Right hindlimb (tissue), 1 donor: ENCODE results near the gene ALG5.

Source experiments
- DNase-seq: peaks from one replicate; pipeline ENCODE4 v3.0.0-alpha.2; 2018

ALG5 gene, protein sequence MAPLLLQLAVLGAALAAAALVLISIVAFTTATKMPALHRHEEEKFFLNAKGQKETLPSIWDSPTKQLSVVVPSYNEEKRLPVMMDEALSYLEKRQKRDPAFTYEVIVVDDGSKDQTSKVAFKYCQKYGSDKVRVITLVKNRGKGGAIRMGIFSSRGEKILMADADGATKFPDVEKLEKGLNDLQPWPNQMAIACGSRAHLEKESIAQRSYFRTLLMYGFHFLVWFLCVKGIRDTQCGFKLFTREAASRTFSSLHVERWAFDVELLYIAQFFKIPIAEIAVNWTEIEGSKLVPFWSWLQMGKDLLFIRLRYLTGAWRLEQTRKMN

DNA sequence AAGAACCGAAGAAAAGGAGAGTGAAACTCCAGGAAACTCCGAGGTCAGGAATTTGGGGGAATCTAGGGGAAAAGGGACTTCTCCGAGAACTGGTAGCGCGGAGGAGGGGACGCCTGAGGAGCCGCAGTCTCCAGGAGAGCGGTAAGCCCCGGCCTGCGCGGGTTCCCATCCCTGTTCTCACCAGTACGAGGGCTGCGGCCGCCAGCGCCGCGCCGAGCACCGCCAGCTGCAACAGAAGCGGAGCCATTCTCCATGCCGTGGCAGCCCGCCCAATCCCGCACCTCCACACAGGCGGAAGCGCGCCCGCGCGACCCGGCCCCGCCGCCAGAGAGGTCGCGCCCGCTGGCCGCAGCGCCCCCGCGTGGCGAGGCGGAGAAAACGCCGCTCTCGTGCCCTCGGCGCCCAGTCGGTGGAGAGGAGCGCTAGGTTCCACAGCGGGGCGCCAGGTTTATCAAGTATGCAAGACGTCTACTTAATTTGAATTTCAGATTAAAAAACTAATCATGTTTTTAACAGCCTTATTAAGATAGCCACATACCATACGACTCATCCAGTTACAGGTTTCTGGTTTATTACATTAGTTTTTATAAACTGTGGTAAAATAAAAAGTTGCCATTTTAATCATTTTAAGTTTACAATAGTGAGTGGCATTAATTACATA is at the start of gene ALG5:
Gene ALG5 (minus strand): TSS at position 287 of the 661 bp plus-strand sequence. CDS start 40 bp downstream, at position 247.
- DNase-seq = peak; percentile 95

DNA sequence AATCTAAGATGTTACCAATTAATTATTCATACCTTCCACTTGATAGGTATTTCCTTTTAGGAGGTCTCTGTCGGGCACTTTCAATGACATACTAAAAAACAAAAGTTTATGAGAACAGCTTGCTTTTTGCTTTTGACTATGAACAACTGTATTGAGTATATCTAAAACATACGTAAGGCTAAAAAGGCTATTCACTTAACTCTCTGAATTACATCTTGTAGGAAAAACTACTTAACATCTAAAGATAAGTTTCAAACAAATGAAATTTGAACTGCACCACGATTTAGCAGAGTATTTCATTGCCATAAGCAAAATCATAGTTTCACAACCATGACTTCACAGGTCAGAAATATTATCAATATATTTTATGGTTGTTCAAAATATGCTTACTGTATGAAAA is 48.7 kb upstream of the ALG5 start:
- DNase-seq = no peak

DNA sequence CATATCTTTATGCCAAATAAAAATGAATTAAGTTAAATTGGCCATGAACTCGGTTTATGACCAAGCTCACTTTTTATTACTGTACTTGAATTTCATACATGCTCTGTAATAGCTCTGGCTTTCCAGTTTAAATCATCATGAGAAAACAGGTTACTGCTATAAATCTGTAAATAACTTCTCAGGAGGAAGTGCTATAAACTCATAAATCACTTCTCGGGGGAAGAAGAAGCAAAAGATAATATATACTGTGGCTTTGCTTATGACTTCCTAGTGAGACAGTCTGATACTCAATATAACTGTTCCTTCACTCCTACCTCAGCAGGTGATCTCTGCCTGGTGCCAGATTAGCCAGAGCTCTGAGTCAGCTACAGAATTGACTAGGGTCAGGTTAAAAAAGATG is 47.9 kb upstream of the ALG5 start:
- DNase-seq = no peak

DNA sequence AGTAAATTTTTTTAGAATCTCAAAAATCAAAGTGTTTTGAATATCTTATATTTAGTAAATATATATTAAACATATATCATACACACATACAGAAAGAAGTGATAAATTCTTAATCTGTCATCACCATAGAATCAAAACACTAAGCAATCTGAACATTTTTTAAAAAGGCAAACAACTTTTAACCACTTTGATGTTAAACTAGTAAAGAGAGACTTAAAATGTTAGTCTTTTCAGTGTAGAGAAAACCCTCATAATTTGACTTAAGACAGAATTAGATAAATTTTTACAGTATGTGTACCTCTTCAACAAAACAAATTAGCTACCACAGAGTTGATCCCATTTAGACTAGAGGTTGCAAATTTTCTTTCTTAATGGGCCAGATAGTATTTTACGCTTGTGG is 46.9 kb upstream of the ALG5 start:
- no peak for DNase-seq

DNA sequence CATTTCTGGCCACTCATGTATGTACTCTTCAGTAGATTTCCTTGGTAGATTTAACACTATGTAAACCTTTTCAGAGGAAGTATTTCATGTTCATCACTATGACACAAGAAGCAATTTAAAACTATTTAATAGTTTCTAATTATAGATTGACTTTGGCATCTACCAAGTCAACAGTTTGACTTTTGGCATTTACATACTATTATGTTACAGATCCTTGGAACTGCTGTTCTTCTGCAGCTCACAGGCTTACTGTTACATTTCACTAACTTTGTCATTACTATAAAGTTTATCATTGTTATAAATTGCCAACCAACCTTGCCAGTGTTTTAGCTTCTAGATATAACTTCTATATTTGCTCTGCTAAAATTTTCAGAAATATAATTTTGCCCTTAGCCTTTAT is 41.6 kb upstream of the ALG5 start:
- no peak for DNase-seq

DNA sequence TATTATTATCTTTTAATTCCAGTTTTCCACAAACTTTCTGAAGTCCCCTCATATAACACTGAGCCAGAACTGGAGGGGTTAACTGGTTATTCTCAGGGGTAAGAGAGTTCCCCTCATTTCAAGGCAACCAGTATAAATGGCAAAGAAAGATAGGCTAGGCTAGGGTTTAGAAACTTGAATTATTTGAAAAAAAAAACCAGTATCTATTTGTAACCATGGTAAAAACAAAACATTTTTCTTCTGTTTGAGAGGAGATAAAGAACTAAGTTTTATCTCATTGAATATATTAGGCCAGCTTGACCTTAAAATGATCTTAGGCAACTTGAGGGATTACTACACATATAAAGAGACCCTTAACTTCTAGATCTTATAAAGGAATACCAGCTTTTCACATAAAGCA is 40.8 kb upstream of the ALG5 start:
- DNase-seq = no peak

DNA sequence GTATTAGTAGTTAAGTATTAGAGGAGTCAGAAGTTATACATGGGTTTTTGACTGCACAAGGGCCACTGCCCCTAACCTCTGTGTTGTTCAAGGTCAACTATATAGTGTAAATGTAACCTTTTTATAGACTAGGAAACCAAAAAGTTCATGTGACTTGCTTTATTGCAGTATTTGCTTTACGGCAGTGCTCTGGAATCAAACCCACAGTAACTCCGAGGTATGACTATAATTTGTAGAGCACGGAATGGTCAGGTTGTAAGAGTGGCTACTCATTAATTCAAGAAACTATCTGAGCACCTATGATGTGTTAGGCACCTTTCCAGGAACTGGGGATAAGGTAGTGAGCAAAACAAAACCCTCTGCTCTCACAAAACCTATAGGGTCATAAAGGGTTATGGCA is 38.1 kb upstream of the ALG5 start:
- DNase-seq = no peak

DNA sequence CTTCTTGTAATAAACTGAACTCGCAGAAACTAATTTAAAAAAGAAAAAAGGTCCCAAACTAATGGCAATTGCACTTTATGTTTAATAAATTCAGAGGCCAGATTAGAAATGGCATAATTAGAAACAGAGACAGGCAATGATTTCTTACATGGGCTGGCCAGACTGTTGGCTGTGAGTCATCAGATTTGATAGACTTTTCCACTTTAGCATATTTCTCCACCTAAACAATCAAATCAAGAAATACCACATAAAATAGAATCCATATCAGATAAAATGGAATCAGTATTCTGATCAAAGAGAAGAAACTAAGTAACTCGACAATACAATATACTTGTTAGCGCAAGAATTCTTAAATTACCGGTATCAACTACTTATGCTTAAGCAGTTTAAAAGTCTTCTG is 30.5 kb upstream of the ALG5 start:
- DNase-seq = no peak

DNA sequence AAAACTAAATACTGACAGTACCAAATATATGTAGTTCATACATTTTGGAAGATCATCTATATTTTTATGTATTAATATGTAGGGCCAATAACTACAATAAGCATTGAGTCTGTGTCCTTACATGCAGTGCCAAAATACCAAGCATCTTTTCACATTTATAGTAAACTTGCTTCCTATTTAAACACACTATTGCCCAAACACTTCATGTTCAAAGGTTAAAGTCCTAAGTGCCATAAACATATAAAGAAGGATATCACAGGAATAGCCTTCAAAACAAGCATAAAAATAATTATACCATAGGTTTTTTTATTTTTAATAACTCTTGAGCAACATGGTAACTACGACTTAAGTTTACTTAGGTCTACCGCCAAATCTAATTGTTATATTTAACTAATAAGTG is 28.5 kb upstream of the ALG5 start:
- no peak for DNase-seq

DNA sequence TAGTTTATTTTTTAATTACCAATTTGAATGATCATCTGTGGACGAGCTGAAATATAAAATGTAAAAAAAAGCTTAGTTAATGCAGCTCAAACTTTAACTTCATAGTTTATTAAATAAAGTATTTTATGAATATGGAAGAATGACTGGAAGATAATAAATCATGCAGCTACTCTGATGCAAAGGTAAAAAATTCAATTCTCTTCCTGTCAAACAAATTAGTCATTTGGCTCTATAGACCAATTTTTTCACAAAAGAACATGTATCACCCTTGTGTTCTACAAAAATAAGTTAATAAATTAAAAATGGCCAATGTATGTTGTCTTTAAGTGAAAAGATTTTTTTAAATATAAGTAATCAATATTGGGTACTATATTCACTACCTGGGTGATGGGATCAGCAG is 27.6 kb upstream of the ALG5 start:
- no peak for DNase-seq

DNA sequence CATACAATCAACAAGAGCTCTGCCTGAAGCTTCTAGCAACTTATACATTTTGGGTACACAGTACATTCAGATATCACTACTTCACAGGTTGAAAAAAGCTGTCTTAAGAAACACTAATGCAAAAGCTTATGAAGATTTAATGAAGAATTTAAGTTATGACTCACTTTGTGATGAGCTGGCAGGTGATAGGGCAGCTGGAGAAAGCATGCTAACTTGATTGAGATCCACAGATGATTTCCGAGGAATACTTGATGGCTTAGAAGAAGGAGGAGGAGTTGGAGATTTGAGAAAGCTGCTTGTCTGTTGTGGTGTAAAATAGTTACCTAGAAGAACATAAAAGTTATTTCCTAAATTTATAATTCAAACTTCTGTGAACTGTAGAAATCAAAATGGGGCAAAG is 24.7 kb upstream of the ALG5 start:
- no peak for DNase-seq

DNA sequence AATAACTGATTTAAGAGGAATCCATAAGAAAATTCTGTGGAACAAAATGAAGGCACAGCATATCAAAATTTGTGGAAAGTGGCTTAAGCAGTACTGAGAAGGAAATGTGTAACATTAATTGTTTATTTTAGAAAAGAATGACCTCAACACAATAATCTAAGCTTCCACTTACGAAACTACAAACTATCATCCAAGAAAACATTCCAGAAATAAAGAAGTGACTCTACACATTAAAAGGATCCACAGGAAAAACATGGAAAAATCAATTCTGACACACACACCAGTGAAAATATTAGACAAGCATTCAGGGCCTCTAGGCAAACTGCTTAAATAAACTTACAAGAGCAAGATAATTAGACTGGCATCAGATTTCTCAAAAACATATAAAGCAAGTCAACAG is 15.5 kb upstream of the ALG5 start:
- DNase-seq = no peak

DNA sequence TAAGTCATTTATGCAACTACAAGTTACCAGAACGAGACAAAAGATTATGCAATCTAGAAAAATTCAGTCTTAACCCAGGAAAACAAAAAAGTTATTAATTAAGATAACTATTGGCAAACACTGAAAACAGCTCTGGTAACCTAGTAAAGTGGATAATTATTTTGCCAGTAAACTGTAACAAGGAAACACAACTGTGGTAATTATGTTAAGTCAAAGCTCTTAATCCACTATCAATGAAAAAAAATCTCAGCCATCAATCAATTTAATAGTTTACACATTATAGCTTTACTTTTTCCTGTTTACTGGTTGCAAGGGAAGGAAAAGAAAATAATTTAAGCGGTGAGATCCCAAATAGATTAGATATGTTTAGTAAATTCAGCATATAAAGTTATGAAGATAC is 12.6 kb upstream of the ALG5 start:
- no peak for DNase-seq

DNA sequence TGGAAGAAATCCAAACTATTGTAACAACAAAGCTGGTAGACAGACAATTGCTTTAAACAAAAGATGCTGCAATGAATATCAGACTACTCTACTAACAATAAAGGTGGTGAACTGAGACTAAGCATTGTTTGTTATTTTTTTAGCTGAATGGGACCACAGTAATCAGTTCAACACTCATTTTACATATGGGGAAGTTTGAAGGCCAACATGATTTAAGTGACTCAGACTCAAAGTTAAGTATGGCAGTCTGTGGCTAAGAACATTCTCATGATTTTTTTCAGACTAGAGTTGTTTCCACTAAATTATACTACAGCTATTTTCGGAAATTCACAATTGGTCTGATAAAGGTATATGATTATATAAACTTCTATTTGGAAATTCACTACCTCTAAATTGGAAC is 11.9 kb upstream of the ALG5 start:
- no peak for DNase-seq

DNA sequence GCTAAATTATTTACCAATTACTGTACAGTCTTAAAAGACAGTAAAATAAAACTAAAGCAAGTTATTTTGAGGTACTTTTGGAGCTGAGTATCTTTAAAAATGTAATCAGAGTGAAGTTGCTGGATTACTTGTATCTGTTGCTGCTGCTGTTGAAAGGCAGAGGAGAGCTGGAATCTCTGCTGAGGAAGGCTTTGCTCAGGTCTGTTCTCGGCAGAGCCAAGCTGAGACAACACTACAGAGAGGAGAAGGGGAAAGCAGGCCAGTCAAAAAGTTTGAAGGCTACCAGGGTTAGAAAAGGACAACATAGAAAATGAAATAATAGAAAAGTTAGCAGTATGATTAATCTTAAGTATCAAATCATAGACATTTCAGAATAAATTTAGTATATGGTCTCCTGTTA is 11.3 kb upstream of the ALG5 start:
- no peak for DNase-seq

DNA sequence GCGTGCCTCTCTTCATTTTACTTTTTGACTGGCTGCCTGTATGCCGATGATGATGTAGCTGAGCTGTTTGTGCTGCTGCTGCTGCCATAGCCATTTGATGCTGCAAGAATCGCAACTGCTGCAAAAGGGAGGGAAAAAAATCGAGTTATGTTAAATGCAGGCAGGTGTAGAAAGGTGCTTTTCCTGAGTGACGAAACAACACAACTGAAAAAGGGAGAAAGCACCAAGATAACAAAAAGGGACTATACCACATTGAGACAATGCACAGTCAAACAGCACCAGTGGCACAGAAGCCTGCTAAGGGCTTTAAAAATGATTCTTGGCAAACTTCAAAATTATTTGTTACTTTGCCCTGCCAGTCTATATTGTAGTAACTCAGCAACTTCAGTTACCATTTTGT is 10.6 kb upstream of the ALG5 start:
- DNase-seq = no peak

DNA sequence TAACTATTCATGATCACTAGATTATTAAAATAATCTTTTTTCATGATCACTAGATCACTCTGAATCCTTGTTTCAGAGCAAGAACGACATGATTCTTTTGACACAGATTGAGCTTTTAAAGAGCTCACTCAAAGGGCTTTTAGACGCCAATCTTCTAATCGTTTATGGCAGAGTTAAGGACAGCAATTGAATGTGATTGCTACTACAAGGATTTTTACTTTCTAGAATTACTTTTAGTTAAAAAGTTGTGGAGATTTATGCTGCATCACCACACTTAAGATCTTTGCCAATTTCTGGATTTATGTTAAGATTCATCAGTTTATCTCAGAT is 2.7 kb upstream of the ALG5 start:
- DNase-seq = no peak

DNA sequence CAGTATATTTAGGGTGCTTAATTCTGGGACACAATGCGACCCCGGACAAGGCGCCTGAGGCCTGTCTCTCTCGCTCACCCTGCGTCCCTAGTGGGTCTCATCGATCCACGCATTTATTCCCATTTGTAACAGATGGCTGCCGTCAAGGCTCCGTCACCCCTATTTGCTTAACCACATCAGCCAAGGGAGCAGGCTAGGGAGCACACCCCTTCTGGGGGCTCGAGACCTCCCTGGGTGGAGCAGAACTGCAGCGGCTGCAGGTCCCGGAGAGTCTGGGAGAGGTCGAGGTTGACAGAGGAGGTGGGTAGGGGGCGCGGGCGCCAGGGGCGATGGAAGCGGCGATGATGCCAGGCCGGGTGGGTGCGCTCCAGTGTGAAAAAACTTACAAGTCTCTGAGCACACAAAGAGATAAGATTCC is 507 bp downstream of the ALG5 start:
- DNase-seq = peak; percentile 46

DNA sequence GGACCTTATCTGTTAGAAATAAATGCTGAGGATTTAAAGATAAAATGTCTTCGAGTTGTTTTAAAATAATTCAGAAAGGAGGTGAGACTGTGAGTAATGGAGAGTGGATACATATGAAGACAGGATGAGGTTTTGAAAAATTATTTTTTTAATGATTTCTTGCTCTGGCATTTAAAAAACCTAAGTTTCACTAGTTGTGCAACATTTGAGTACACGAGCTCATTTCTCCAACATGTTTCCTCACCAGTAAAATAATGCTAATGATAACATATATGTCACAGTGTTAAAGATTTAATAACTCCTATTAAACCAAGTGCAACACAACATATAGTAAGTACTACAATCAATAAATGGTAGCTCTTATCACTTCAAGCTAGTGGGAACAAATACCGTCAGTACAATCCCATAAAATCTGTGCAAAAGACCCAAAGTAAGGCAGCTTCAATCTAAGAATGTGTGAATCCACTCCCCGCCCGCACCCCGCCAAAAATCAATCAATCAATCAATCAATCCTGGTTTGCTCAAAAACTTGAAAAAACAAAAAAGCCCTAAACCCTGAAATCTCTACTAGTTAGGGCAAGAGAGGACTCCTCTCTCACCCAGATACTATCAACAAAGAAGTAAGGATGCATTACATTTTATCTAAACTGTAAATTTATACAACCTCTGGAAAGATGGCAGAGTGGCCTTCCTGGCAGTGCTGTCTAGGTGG is 1.3 kb downstream of the ALG5 start:
- DNase-seq = no peak

DNA sequence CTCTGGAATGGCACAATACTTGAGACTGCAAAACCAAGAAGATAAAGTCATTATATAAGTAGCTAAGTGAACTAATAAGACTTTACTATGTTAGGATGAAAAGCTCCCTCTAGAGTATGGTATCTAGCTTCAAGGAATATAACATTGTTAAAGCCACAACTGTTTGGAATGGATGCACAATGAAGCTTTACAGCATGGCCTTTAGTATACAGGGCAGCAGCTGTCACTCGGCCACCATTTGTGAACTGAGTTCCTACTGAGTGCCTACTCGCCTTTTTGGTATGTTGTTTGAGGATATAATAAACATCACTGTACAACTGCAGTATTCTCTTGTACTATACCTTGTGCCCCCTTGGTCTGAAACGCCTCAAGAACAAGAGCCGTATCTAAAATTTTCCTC is 6.8 kb downstream of the ALG5 start:
- DNase-seq = no peak

DNA sequence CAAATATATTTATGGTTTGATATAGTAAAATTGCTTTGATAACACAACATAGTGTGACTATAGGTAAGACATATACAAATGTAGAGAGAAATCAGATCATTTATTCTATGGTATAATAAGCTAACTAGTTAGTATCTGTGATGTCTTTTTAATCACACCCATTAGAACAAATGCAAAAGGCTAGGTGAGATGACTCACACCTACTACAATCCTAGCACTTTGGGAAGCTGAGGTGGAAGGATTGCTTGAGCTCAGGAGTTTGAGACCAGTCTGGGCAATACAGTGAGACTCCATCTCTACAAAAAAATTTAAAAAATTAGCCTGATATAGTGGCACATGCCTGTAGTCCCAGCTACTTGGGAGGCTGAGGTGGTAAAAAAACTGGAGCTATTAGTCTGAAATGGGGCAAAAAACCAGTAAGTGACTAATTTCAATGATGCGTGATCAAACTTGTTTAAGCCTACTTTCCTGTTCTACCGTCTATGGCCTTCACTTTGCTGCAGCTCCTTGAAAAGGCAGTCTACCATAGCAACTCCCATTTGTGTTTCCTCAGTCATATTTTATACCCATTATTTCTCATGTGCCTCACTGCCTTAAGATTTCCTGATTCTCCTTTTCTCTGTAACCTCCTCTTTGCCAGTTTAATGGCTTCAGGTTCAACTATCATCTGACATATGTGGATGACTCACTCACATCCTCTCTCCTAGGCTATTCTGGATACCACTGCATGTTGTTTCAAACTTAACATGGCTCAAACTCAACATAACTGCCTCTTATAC is 12.5 kb downstream of the ALG5 start:
- no peak for DNase-seq

DNA sequence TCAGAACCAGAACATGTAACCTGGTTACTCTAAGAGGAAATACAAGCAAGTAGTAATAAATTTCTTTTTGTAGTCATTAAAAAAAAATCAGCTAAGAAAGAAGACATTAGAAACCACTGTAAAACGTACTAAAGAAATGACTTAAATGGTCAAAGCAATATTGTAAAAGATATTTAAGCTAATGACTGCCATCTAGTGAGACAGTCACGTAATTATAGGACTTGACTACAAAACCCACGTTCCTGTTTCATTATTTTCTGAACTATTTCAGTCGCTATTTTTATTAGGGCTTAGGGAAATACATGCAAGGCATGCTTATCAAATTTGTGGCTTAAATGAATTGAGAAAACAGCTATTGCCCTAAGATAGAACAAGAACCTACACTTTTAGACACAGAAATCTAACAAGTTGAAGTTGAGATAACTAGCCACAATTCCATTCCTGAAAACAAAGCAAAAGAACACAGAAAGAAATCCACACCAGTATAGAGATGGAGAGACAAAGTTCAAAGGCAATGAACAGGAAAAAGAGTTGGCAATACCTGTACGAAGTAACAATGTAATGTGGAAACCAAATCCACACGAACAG is 17.9 kb downstream of the ALG5 start:
- no peak for DNase-seq

DNA sequence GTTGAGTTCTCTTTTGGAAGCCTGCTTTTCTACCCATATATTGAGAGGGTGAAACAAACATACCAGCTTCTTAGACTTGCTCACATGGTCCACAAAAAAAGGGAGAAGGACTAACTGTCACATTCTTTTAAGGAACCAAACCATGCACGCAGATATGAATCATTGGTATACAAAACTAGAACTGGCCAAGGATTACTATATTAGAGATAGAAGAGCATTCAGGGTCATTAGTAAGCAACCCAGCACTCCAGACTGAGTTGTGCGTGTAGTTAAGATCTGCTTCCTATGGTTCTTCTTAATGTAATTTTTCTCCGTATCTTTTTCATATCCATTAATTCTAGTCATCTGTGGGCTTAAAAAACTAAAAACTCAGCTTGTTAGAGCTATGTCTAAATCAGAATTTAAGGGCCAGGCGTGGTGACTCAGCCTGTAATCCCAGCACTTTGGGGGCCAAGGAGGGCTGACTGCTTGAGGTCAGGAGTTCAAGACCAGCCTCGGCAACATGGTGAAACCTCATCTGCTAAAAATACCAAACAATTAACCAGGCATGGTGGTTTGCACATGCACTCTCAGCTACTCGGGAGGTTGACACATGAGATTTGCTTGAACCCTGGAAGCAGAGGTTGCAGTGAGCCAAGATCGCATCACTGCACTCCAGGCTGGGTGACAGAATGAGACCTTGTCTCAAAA is 19.6 kb downstream of the ALG5 start:
- DNase-seq = no peak
